GM20431 (cell line): ENCODE data around the gene DLG5.

Experiments
- in situ Hi-C: fragments of 300-500 bp; cut with MseI, MboI; formaldehyde crosslinking; loops from one replicate; pipeline ENCODE4 v1.15.0; 2020; ENCODE audit warnings: low sequenced_read_pairs; ENCODE audit not compliant: unreplicated experiment

DLG5 gene, protein sequence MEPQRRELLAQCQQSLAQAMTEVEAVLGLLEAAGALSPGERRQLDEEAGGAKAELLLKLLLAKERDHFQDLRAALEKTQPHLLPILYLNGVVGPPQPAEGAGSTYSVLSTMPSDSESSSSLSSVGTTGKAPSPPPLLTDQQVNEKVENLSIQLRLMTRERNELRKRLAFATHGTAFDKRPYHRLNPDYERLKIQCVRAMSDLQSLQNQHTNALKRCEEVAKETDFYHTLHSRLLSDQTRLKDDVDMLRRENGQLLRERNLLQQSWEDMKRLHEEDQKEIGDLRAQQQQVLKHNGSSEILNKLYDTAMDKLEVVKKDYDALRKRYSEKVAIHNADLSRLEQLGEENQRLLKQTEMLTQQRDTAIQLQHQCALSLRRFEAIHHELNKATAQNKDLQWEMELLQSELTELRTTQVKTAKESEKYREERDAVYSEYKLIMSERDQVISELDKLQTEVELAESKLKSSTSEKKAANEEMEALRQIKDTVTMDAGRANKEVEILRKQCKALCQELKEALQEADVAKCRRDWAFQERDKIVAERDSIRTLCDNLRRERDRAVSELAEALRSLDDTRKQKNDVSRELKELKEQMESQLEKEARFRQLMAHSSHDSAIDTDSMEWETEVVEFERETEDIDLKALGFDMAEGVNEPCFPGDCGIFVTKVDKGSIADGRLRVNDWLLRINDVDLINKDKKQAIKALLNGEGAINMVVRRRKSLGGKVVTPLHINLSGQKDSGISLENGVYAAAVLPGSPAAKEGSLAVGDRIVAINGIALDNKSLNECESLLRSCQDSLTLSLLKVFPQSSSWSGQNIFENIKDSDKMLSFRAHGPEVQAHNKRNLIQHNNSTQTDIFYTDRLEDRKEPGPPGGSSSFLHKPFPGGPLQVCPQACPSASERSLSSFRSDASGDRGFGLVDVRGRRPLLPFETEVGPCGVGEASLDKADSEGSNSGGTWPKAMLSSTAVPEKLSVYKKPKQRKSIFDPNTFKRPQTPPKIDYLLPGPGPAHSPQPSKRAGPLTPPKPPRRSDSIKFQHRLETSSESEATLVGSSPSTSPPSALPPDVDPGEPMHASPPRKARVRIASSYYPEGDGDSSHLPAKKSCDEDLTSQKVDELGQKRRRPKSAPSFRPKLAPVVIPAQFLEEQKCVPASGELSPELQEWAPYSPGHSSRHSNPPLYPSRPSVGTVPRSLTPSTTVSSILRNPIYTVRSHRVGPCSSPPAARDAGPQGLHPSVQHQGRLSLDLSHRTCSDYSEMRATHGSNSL (N-terminal part only)

DNA sequence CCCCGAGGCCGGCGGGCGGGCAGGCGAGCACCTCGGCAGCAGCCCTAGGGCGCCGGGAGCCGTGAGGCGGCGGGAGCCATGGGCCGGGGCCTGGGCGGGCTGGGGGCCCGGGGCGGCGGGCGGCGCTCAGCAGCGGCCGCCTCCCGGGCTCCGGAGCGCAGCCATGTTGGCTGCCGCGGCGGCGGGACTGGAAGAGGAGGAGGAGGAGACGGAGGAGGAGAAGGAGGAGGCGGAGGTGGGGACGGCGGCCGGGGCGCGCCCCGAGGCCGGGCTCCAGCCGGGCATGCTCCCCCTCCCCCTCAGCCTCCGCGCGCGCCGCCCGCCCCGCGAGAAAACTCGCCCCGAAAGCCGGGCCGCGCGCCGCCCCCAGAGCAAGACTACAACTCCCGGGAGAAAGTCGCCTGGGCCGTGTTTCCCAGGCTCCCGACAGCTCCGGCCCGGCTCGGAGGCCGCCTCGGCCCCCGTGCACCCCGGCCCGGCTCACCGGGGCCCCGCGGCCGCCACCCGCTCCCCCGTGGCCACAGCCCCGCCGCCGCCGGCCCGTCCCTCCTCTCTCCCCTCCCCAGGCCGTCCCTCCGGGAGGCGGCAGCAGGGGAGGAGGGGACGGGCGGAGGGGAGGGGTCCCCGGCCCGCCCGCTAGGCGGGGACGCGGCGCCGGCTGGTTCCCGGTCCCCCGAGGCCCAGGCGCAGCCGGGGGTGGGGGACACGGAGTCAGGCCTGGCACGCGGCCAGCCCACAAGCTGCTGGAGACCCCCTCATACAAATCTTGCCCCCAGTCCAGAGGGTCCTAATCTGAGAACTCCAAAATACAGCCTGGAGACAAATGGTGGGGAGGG lies at the start of gene DLG5:
DLG5 (minus strand) TSS at position 190 of the 836 bp plus-strand sequence. CDS start 235 bp downstream, outside the sequence.
- in situ Hi-C loops = no loop called here

DNA sequence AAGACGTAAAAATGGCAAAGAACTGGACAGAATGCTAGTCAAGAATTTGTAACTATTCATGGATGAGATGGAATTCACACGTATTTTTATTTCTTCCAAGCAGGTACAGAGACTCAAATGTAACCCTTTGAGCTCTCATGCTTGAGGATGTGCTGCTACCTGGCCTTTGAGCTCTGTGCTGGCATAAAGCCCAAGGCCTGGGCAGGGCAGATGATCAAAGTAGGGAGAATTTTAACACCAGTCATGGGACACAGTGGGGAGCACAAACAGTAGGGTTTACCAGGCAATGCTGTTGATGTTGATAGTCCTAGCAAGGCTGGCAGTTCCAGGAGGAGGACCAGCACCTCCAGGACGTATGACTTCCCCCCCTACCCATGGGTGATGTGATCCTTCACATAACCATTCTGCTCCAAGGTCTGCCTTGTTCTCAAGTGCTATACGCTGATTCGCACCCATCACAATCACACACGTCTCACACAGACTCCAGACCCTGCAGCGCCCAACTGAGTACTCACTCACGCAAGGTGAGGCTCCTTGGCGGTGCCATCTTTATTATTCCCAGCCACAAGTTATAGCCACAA lies 48.6 kb upstream of the DLG5 start:
- in situ Hi-C loops = no loop called here

DNA sequence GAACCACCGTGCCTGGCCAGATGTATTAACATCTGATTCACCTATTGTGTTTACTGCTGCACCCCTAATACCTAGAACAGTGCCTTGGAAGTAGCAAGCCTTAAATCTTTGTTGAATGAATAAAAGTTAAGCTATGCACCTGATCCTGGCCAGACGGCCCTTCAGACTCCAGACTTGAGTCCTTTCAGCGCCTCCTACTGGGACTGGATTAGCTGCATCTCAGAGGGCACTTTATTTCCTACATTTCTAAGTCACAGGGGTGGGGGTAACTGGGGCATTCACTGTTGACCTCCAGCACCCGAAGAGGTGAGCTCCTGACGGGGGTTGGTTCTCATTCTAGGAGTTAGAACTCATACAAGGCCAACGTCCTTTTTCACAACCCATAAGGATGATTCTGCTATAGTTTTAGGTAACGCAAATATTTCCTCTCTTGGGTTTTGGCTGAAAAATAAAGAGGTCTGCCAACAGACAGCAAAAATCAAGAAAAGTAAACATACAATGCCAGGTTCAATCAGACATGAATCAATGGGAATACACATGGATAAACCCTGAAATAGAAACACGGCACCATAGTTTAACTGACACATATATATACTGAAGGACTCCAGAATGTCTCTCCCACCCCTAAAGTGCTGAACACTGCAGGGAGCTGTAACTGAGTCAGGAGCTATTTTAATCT lies 48.0 kb upstream of the DLG5 start:
- in situ Hi-C loops = no loop called here

GRCh38 chr10:77973276-77973675 lies 46.7 kb upstream of the DLG5 start:
- in situ Hi-C loops = no loop called here

GRCh38 chr10:77972148-77972547 lies 45.6 kb upstream of the DLG5 start:
- in situ Hi-C loops = no loop called here

DNA sequence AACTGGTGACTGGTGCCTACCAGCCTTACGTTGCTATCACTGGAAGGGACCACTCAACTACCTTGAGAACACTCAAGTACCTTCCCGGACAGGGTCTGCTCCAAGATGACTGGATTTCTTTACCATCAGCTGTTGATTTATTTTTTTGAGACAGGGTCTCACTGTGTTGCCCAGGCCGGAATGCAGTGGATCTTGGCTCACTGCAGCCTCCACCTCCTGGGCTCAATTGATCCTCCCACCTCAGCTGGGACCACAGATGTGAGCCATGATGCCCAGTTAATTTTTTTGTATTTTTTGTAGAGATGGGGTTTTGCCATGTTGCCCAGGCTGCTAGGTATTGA lies 45.2 kb upstream of the DLG5 start:
- in situ Hi-C loops = no loop called here

DNA sequence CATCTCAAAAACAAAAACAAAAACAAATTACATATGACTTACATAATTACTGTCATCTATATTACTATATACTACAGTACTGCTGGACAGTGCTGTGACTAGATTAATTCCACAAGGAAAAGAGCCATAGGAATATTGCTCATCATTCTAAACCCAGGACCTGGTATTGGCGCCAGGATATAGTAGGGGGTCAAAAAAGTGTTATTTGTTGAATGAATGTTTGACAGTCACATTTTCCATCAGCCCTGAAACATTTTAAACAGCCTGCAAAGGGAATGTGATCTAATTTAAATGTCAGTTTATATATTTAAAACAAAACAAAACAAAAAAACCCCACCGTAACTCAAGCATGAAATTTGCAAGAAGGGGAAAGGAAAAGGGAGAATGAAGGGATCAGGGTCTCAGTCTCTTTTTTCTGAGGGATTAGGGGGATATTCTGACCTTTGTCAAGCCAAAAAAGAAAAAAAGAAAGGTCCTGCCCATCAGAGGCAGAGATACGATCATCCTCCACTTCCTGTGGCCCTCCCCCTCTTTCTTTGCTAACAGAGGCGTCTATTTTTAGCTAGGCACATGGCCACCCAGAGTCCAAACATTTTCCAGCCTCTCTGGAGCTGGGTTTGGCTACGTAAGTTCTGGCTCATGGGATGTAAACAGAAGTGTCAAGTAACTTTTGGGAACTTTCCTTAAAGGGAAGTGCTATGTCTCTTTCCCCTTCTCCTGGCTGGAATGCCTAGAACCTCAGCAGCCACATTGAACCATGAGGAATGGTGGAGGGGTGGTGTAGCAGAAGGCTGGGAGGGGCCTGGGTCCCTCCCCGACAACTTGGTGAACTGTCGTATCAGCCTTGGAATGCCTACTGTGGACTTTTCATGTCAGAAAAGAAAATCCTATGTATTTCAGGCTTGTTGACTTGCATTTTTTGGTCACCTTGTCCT lies 44.6 kb upstream of the DLG5 start:
- in situ Hi-C loops = no loop called here

- in situ Hi-C loops = no loop called here
Observed at GRCh38 chr10:77969114-77969513, 42.6 kb upstream of the DLG5 start.

DNA sequence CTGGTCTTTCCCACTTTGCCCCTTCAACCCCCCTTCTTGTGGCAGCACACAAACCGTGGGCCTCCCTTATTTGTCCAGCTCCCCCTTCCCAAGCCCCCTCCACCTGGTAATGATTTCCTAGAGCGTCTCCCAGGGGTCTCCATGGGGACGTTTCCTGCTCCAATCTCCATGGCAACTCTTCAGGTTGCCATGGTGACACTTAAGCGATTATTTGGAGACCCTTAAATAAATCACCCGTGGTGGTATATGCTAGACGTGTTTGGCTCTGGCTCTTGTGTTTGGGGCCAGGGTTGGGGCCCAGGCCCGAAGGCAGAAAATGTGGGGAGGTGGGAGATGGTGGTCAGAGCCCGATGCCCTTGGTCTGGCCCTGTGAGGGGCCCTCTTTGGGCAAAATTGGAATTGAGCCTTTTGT lies 41.1 kb upstream of the DLG5 start:
- in situ Hi-C loops = no loop called here

DNA sequence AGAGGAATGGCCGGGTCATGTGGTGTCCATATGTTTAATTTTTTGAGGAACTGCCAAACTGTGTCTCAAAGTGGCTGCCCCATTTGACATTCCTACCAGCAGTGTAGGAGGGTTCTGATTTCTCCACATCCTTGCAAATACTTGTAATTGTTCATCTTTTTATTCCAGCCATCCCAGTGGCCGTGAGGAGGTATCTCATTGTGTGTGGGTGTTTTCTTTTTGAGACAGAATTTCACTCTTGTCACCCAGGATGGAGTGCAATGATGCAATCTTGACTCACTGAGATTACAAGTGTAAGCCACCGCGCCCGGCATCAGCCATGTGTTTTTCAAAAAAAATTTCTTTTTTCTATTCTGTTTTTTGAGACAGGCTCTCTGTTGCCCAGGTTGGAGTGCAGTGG lies 38.7 kb upstream of the DLG5 start:
- in situ Hi-C loops = no loop called here

DNA sequence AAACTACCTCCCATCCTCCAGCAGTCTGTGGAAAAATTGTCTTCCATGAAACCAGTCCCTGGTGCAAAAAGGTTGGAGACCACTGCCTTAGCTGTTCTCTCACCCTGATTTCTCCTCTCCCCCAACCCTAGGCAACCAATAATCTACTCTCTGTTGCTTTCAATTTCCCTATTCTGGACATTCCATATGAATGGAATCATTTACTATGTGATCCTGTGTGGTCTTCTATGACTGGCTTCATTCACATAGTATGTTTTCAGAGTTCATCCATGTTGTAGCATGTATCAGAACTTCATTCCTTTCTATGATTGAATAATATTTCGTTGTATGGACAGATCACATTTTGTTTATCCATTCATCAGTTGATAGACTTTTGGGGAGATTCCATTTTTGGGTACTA lies 38.3 kb upstream of the DLG5 start:
- in situ Hi-C loops = no loop called here

GRCh38 chr10:77963901-77964300 lies 37.3 kb upstream of the DLG5 start:
- in situ Hi-C loops = no loop called here

- in situ Hi-C loops = no loop called here
Observed at GRCh38 chr10:77962350-77963146, 36.0 kb upstream of the DLG5 start.

DNA sequence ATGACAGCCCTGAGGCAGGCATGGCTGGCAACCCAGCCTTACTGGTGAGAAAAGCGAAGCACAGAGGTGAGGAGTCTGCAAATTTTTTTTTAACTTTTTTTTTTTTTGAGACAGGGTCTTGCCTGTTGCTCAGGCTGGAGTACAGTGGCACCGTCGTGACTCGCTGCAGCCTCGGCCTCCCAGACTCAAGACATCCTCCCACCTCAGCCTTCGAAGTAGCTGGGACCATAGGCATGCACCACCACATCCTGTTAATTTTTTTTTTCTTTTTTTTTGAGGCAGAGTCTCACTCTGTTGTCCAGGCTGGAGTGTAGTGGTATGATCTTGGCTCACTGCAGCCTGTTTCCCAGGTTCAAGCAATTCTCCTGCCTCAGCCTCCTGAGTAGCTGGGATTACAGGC lies 35.1 kb upstream of the DLG5 start:
- in situ Hi-C loops = no loop called here

- in situ Hi-C loops = no loop called here
Observed at GRCh38 chr10:77960829-77961329, 34.3 kb upstream of the DLG5 start.

GRCh38 chr10:77959887-77960455 lies 33.4 kb upstream of the DLG5 start:
- in situ Hi-C loops = no loop called here
